Vagina (tissue), 2 donors: Measurements from ENCODE around the gene PNKD.

Experiments
- CTCF ChIP-seq, 3 experiments: fragments of 450-650 bp in 2 of 3; fragments of 200-600 bp in 1 of 3; sonication (generic) in 1 of 3; IDR thresholded peaks; one replicate each; pipeline ENCODE4 v1.5.1; 2017 to 2019; ENCODE audit warnings: antibody characterized with exemption in 3 of 3, mild to moderate bottlenecking in 2 of 3, moderate library complexity in 2 of 3
- POLR2AphosphoS5 ChIP-seq, 2 donors: sonication (generic); formaldehyde crosslinking; IDR thresholded peaks; one replicate each; pipeline ENCODE4 v1.9.0; 2017; ENCODE audit warnings: antibody characterized with exemption in 2 of 2, mild to moderate bottlenecking in 2 of 2, low read depth in 1 of 2; ENCODE audit not compliant: insufficient read depth in 1 of 2

- TF ChIP-seq CTCF (IDR thresholded peaks at IDR 0.05) (no peak), POLR2AphosphoS5 (IDR thresholded peaks at IDR 0.05; ENCODE audit: insufficient read depth in 1 of 2, low read depth in 1 of 2) (no peak)
Observed at GRCh38 chr2:218294430-218295022, 24.2 kb downstream of the PNKD start.
